HepG2 (cell line): ENCODE measurements around the gene CFAP61. TPM values are rescaled to one million over a fixed set of nuclear protein-coding genes. Genes with fewer than 3 reads are reported as not detected.

Source experiments
- CCAR2 ChIP-seq: fragments of 200-400 bp; formaldehyde crosslinking; optimal IDR thresholded peaks from 2 replicates; pipeline ENCODE3; 2018; ENCODE audit warnings: low read depth, mild to moderate bottlenecking, low read length, moderate library complexity
- CENPX ChIP-seq: sonication (generic); formaldehyde crosslinking; IDR thresholded peaks from 2 replicates; pipeline ENCODE4 v1.9.0; 2021; ENCODE audit warnings: mild to moderate bottlenecking, missing genetic modification reagents, moderate library complexity
- ELF1 ChIP-seq: sonication (generic); formaldehyde crosslinking; IDR thresholded peaks from 2 replicates; pipeline ENCODE4 v1.4.0; 2020; ENCODE audit warnings: missing genetic modification reagents
- ELF4 ChIP-seq: sonication (generic); formaldehyde crosslinking; IDR thresholded peaks from 2 replicates; pipeline ENCODE4 v1.5.0; 2020; ENCODE audit warnings: missing genetic modification reagents, mild to moderate bottlenecking, moderate library complexity, borderline replicate concordance
- FOXK1 ChIP-seq: sonication (generic); formaldehyde crosslinking; IDR thresholded peaks from 2 replicates; pipeline ENCODE4 v1.4.0; 2020; ENCODE audit warnings: low read depth, missing genetic modification reagents, borderline replicate concordance
- GATAD1 ChIP-seq: IDR thresholded peaks from 2 replicates; pipeline ENCODE4 v1.6.1; 2016; ENCODE audit warnings: missing genetic modification reagents, missing compliant biosample characterization
- SOX13 ChIP-seq, 3 experiments: fragments of 450-650 bp in 1 of 3; sonication (generic) in 1 of 3; formaldehyde crosslinking in 1 of 3; IDR thresholded peaks in 2 of 3; conservative IDR thresholded peaks in 1 of 3; 2 replicates each; pipeline versions ENCODE4 v1.5.0 to v1.6.1; 2016 to 2020; ENCODE audit warnings: antibody characterized with exemption in 1 of 3, mild to moderate bottlenecking in 1 of 3, missing compliant biosample characterization in 1 of 3, missing genetic modification reagents in 1 of 3, moderate library complexity in 1 of 3
- SRSF9 ChIP-seq: fragments of 200-400 bp; formaldehyde crosslinking; IDR thresholded peaks from 2 replicates; pipeline ENCODE4 v1.6.1; 2018; ENCODE audit warnings: borderline replicate concordance, mild to moderate bottlenecking, low read depth, low read length; ENCODE audit not compliant: insufficient read depth, poor library complexity, severe bottlenecking
- TAF1 ChIP-seq: sonication (generic); formaldehyde crosslinking; IDR thresholded peaks from 2 replicates; pipeline ENCODE4 v1.4.0; 2020; ENCODE audit warnings: missing genetic modification reagents
- TCF7 ChIP-seq: sonication (generic); IDR thresholded peaks from 2 replicates; pipeline ENCODE4 v1.6.1; 2016; ENCODE audit warnings: antibody characterized with exemption, low read depth
- ZNF382 ChIP-seq: sonication (generic); formaldehyde crosslinking; IDR thresholded peaks from 2 replicates; pipeline ENCODE4 v1.5.0; 2020; ENCODE audit warnings: missing genetic modification reagents, mild to moderate bottlenecking, borderline replicate concordance
- ZNF549 ChIP-seq: sonication (generic); formaldehyde crosslinking; IDR thresholded peaks from 2 replicates; pipeline ENCODE4 v1.5.0; 2020; ENCODE audit warnings: missing genetic modification reagents
- ZNF556 ChIP-seq: sonication (generic); formaldehyde crosslinking; IDR thresholded peaks from 2 replicates; pipeline ENCODE4 v1.4.0; 2020; ENCODE audit warnings: mild to moderate bottlenecking, missing genetic modification reagents, borderline replicate concordance
- ZNF619 ChIP-seq: sonication (generic); formaldehyde crosslinking; IDR thresholded peaks from 2 replicates; pipeline ENCODE4 v1.4.0; 2020; ENCODE audit warnings: mild to moderate bottlenecking, missing genetic modification reagents
- polyA plus RNA-seq, 8 experiments: library from polyadenylated mRNA; depleted of rRNA in 3 of 8; stranded (reverse) in 7 of 8; unstranded in 1 of 8; fragments of >200 nt; fragmentation: Illumina TruSeq in 4 of 8; extraction: Trizol in 4 of 8; gene quantifications; 2 replicates each; pipeline versions ENCODE4 v1.2.1 to v1.2.3, GENCODE V29; 2011 to 2016; ENCODE audit warnings: low read depth in 4 of 8, missing spikeins in 1 of 8, mixed read lengths in 1 of 8; ENCODE audit not compliant: insufficient read depth in 1 of 8
- total RNA-seq, 5 experiments: library from RNA; depleted of rRNA; stranded (reverse); fragments of >200 nt; fragmentation: Illumina TruSeq; extraction: Trizol; gene quantifications; 2 replicates each; pipeline ENCODE4 v1.2.3, GENCODE V29; 2016; ENCODE audit warnings: low read depth in 1 of 5
- TF ChIP-seq, protein P1 (sequence below): sonication (generic); formaldehyde crosslinking; IDR thresholded peaks from 2 replicates; pipeline ENCODE4 v1.8.1; 2023; ENCODE audit warnings: mild to moderate bottlenecking, inconsistent platforms, moderate library complexity, missing genetic modification reagents, borderline replicate concordance
- TF ChIP-seq, protein P2 (sequence below): sonication (generic); formaldehyde crosslinking; IDR thresholded peaks from 2 replicates; pipeline ENCODE4 v1.8.1; 2023; ENCODE audit warnings: missing genetic modification reagents, mild to moderate bottlenecking, borderline replicate concordance
- TF ChIP-seq, protein P3 (sequence below): IDR thresholded peaks from 2 replicates; pipeline ENCODE4 v1.6.1; 2012; ENCODE audit warnings: low read depth, low read length, improper control_type of control experiment
- TF ChIP-seq, protein P4 (sequence below): sonication (generic); formaldehyde crosslinking; IDR thresholded peaks from 2 replicates; pipeline ENCODE4 v1.8.1; 2023; ENCODE audit warnings: missing genetic modification reagents, inconsistent platforms, borderline replicate concordance
- TF ChIP-seq, protein P5 (sequence below): sonication (generic); IDR thresholded peaks from 2 replicates; pipeline ENCODE4 v1.6.1; 2016; ENCODE audit warnings: low read depth, borderline replicate concordance
- TF ChIP-seq, protein P6 (sequence below): sonication (generic); formaldehyde crosslinking; IDR thresholded peaks from 2 replicates; pipeline ENCODE4 v1.4.0; 2020; ENCODE audit warnings: missing genetic modification reagents

The CFAP61 gene
- total and polyA plus RNA-seq, 2 of the 13 experiments (the other 11 are each of a cell fraction or from before 2014, with no cell fraction given) = 0.27 TPM; not detected in 1

DNA sequence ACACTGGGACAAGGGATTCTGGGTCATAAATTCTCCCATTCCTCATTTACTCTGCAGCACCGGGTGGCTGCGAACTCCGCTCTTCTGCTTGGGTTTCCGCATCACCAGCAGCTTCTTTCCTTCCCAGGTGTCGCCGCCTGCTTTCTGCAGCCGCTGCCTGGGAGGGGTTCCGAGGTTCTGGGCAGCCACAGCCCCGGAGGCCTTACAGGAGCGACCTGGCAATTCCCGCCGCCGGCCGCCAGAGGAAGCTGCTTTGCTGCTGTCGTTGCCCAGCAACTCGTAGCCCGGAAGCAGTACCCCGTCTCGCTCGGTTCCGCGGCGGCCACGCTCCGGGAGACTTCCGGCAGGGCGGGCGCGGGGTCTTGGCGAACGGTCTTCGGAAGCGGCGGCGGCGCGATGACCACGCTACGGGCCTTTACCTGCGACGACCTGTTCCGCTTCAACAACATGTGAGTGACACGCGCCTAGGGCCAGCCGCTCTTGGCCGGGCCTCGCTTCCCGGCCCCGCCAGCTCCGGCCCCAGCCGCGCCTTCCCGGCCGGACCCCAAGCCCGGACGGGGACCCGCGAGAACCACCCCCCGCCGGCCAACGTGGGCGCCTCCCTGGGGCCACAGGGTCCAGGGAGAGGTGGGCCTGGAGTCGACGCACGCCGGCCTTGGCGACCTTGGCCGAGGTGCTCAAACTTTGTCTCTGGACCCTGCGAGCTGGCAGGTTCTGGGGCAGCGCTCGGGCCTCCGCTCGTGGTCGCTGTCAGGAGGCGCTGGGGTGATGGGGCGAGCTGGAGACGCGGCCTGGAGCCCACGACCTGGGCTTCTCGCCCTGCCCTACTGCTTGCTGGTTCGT lies 35.1 kb upstream of the CFAP61 start, which contains the start of gene NAA20 (continued):
- TF ChIP-seq SRSF9 (no peak), ZNF549 (CRISPR knock-in tag) (no peak; the same call in 1 of the 2 replicates), ZNF619 (CRISPR knock-in tag) (peak; percentile 89), ELF1 (CRISPR knock-in tag) (peak; percentile 94), GATAD1 (CRISPR knock-in tag) (peak; percentile 98), ZNF556 (CRISPR knock-in tag) (peak; percentile 98), TAF1 (CRISPR knock-in tag) (peak; percentile 90), ELF4 (CRISPR knock-in tag) (0 out of 2 replicates have a peak, but pooled peaks have one; percentile 58), TCF7 (no peak), FOXK1 (CRISPR knock-in tag) (peak; percentile 95), ZNF382 (CRISPR knock-in tag) (no peak; the same call in 1 of the 2 replicates), SOX13 (IDR thresholded peaks at IDR 0.05) (no peak), SOX13 (CRISPR knock-in tag; conservative IDR thresholded peaks at IDR 0.05 in 1 of 2, IDR thresholded peaks at IDR 0.05 in 1 of 2) (peak in 1 of 2 experiments; percentile 75; a peak in 2 of 4 replicates), CENPX (CRISPR knock-in tag) (no peak), CCAR2 (no peak)
- TF ChIP-seq, protein P1, sequence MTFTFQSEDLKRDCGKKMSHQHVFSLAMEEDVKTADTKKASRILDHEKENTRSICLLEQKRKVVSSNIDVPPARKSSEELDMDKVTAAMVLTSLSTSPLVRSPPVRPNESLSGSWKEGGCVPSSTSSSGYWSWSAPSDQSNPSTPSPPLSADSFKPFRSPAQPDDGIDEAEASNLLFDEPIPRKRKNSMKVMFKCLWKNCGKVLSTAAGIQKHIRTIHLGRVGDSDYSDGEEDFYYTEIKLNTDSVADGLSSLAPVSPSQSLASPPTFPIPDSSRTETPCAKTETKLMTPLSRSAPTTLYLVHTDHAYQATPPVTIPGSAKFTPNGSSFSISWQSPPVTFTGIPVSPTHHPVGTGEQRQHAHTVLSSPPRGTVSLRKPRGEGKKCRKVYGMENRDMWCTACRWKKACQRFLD (CRISPR knock-in tag) = peak; percentile 99
- TF ChIP-seq, protein P2, sequence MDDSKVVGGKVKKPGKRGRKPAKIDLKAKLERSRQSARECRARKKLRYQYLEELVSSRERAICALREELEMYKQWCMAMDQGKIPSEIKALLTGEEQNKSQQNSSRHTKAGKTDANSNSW (CRISPR knock-in tag) = peak; percentile 46; the same call in 1 of the 2 replicates
- TF ChIP-seq, protein P3, sequence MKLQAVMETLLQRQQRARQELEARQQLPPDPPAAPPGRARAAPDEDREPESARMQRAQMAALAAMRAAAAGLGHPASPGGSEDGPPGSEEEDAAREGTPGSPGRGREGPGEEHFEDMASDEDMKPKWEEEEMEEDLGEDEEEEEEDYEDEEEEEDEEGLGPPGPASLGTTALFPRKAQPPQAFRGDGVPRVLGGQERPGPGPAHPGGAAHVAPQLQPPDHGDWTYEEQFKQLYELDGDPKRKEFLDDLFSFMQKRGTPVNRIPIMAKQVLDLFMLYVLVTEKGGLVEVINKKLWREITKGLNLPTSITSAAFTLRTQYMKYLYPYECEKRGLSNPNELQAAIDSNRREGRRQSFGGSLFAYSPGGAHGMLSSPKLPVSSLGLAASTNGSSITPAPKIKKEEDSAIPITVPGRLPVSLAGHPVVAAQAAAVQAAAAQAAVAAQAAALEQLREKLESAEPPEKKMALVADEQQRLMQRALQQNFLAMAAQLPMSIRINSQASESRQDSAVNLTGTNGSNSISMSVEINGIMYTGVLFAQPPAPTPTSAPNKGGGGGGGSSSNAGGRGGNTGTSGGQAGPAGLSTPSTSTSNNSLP = peak; percentile 56; the same call in 1 of the 2 replicates
- TF ChIP-seq, protein P4, sequence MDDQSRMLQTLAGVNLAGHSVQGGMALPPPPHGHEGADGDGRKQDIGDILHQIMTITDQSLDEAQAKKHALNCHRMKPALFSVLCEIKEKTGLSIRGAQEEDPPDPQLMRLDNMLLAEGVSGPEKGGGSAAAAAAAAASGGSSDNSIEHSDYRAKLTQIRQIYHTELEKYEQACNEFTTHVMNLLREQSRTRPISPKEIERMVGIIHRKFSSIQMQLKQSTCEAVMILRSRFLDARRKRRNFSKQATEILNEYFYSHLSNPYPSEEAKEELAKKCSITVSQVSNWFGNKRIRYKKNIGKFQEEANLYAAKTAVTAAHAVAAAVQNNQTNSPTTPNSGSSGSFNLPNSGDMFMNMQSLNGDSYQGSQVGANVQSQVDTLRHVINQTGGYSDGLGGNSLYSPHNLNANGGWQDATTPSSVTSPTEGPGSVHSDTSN (CRISPR knock-in tag) = no peak
- TF ChIP-seq, protein P5, sequence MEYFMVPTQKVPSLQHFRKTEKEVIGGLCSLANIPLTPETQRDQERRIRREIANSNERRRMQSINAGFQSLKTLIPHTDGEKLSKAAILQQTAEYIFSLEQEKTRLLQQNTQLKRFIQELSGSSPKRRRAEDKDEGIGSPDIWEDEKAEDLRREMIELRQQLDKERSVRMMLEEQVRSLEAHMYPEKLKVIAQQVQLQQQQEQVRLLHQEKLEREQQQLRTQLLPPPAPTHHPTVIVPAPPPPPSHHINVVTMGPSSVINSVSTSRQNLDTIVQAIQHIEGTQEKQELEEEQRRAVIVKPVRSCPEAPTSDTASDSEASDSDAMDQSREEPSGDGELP = peak; percentile 50; the same call in 1 of the 2 replicates
- TF ChIP-seq, protein P6, sequence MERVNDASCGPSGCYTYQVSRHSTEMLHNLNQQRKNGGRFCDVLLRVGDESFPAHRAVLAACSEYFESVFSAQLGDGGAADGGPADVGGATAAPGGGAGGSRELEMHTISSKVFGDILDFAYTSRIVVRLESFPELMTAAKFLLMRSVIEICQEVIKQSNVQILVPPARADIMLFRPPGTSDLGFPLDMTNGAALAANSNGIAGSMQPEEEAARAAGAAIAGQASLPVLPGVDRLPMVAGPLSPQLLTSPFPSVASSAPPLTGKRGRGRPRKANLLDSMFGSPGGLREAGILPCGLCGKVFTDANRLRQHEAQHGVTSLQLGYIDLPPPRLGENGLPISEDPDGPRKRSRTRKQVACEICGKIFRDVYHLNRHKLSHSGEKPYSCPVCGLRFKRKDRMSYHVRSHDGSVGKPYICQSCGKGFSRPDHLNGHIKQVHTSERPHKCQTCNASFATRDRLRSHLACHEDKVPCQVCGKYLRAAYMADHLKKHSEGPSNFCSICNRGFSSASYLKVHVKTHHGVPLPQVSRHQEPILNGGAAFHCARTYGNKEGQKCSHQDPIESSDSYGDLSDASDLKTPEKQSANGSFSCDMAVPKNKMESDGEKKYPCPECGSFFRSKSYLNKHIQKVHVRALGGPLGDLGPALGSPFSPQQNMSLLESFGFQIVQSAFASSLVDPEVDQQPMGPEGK (CRISPR knock-in tag) = peak; percentile 41
